ENCODE results near the gene TBCA. TPM values are rescaled to one million over a fixed set of nuclear protein-coding genes. Genes with fewer than 3 reads are reported as not detected.
A peak's percentile ranks its signal among the peaks of the same experiment; 100 is the strongest.

Gene TBCA
- total and polyA plus RNA-seq, 2 experiments from 2014 or later = 245 to 287 TPM

DNA sequence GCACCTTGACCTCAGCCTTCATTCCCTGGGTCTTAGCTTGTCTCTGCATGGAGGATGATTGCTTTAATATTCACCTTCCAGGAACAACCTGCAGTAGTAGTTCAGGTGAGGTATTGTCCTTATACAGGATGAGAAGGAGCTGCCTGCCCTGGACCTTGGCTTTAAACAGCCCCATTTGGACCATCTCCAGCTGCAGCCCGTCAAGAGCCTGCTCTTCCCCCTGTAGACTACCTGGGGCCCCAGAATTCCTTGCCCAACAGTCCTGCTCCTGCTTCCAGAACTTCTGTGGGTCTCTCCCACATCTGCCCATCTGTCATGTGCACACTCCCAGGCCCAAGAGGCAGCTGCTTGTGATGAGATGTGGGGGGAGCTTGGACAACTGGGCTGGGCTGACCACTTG, 125.5 kb downstream of the TBCA start:
- H3K4me3 ChIP-seq = no peak overlapping the region
- TF ChIP-seq, protein P1, sequence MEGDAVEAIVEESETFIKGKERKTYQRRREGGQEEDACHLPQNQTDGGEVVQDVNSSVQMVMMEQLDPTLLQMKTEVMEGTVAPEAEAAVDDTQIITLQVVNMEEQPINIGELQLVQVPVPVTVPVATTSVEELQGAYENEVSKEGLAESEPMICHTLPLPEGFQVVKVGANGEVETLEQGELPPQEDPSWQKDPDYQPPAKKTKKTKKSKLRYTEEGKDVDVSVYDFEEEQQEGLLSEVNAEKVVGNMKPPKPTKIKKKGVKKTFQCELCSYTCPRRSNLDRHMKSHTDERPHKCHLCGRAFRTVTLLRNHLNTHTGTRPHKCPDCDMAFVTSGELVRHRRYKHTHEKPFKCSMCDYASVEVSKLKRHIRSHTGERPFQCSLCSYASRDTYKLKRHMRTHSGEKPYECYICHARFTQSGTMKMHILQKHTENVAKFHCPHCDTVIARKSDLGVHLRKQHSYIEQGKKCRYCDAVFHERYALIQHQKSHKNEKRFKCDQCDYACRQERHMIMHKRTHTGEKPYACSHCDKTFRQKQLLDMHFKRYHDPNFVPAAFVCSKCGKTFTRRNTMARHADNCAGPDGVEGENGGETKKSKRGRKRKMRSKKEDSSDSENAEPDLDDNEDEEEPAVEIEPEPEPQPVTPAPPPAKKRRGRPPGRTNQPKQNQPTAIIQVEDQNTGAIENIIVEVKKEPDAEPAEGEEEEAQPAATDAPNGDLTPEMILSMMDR (IDR thresholded peaks at IDR 0.05; ENCODE audit: low read depth, low read length) = no peak
- DNase-seq (ENCODE audit: low read depth in 1 of 2, low spot score in 1 of 2) = no peak
- H3K36me3 ChIP-seq = no peaks in the 10 kb centered on the region
- H3K4me1 ChIP-seq (ENCODE audit: low read depth) = no peaks in the 10 kb centered on the region
- no peaks in the 10 kb centered on the region for H3K9me3 ChIP-seq (ENCODE audit: low read depth)
- no peak overlapping the region for H3K27ac ChIP-seq
- peaks cover 97% of the 10 kb centered on the region for H3K27me3 ChIP-seq

DNA sequence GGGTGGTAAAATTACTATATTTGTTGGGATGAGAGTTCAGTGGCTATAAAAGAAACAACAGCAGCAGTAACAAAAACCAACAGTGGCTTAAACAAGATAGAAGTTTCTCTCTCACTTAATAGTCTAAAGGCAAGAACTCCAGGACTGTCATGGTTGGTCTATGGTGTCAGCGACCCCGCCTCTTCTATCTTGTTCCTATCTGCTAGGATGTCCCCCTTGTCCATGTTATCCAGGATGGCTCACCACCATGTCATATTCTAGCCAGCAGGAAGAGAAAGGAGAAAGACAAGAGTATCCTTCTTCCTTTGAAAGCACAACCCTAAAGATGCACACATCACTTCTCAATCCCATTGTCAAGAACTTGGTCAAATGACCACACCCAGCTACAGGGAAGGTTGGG, 126.4 kb downstream of the TBCA start:
- H3K9me3 ChIP-seq (ENCODE audit: low read depth) = no peaks in the 10 kb centered on the region
- H3K27me3 ChIP-seq = peaks cover 99% of the 10 kb centered on the region
- H3K4me1 ChIP-seq (ENCODE audit: low read depth) = no peaks in the 10 kb centered on the region
- no peaks in the 10 kb centered on the region for H3K36me3 ChIP-seq
- H3K27ac ChIP-seq = no peak overlapping the region
- DNase-seq (ENCODE audit: low read depth in 1 of 2, low spot score in 1 of 2) = no peak
- H3K4me3 ChIP-seq = no peak overlapping the region
- TF ChIP-seq, protein P1 (IDR thresholded peaks at IDR 0.05; ENCODE audit: low read depth, low read length) = no peak

DNA sequence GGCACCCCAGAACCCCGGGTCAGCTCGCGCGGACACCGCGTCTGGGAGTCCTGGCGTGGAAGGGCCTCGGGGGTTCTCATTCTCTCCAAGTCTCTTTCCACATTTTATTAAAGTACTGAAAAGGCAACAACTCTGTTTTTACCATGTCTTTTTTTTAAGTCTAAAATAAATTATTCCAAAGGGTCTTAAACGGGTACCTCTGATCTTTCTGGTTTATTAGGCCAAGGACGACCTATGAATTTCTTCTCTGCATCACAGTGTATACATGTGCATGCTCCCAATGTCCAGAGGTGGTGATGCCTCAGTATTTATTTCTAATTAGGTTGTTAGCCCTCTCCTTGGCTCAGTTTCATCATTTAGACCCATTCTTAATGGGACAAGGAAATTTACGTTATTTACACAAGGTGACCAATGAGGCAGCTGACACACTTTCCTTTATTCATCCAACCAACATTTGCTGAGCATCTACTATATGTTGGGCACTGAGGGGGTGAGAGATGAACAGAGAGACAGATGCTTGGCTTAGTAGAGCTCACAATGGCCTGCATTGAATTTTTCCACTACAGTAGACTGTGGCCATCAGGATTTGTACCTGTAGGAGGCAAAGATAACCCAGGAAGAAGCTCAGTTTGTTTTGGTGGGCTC, 130.0 kb downstream of the TBCA start:
- Histone ChIP-seq H3K4me1 (ENCODE audit: low read depth) (no peaks in the 10 kb centered on the region), H3K27ac (no peak overlapping the region), H3K27me3 (peaks cover 100% of the 10 kb centered on the region), H3K4me3 (peak overlapping the region; percentile 27), H3K36me3 (no peaks in the 10 kb centered on the region), H3K9me3 (ENCODE audit: low read depth) (no peaks in the 10 kb centered on the region)
- no peak for DNase-seq (ENCODE audit: low read depth in 1 of 2, low spot score in 1 of 2)
- TF ChIP-seq, protein P1 (IDR thresholded peaks at IDR 0.05; ENCODE audit: low read depth, low read length) = no peak

DNA sequence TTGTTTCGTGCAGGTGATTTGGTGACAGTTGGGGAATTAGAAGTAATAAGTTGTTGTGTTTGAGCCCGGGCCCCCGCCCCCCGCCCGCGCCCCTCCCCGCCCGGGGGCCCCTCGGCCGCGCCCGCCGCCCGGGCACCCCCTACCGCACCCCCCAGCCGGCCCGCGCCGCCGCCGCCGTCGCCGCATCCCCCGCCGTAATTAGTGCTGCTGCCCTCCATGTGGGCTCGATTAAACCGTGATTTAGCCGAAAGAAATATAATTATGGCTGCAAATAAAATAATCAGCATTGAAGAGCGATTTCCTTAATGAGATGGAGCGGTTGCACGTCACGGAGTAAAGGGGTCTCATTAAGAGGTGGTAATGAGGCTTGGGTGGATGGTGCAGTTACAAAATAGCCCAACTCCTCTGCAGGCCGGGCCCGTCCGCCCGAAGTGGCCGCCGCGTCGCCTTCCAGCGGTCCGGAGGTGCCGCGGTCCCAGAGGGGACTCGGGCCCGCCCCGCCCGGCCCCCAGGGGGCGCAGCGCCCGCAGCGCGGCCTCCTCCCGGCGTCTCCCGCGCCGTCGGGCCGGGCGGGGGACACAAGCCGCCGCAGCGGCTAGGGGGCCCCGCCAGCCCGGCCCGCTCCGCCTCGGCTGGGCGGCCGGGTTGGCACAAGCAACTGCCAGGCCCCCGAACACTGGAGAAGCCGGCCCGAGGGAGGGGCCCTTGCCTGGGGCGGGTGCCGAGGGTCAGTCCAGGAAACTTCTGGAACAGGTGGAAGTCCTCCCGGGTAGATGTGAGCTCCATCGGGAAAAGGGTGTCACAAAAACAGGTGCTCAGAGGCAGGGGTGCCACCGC, 130.8 kb downstream of the TBCA start:
- no peak overlapping the region for H3K27ac ChIP-seq
- TF ChIP-seq, protein P1 (IDR thresholded peaks at IDR 0.05; ENCODE audit: low read depth, low read length) = peak; percentile 39
- peaks cover 100% of the 10 kb centered on the region for H3K27me3 ChIP-seq
- H3K4me1 ChIP-seq (ENCODE audit: low read depth) = no peaks in the 10 kb centered on the region
- DNase-seq (ENCODE audit: low read depth in 1 of 2, low spot score in 1 of 2) = peak in 1 of 2 donors; percentile 82
- H3K4me3 ChIP-seq = peak overlapping the region; percentile 27
- H3K36me3 ChIP-seq = no peaks in the 10 kb centered on the region
- no peaks in the 10 kb centered on the region for H3K9me3 ChIP-seq (ENCODE audit: low read depth)

DNA sequence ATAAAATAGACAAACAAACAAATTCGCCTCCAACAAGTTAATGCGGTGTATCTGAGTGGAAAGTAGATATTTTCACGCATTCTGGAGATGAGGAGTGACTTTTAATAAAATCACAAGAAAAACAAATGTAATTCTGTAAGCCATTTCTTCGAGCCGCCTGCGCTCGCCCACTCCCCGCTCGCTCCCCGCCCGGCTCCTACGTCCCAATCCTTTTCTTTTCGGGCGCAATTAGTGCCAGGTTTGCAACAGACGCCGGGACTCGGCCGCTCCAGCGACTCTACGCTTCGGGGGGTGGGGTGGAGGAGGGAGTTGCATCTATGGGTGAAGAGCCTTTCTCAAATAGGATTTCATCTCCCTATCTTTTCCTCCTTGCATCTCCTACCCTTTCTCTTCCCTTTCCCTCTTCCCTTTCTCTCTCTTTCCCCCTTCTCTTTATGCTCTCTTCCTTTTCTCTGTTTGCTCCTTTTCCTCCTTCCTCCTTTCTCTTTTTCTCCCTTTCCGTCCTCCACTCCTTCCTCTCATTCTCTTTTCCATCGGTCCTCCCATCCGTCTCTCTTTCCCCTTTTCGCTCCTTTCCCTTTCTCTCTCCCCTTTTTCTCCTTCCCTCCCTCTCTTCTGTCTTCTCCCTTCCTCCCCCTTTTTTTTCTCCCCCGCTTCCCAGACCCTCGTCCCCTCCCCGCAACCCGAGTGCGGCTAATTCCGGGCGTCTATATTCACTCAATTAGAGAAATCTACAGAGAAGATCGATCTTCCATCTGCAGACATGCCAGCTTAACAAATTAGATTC, 131.6 kb downstream of the TBCA start:
- H3K27me3 ChIP-seq = peaks cover 100% of the 10 kb centered on the region
- no peak overlapping the region for H3K4me3 ChIP-seq
- H3K9me3 ChIP-seq (ENCODE audit: low read depth) = no peaks in the 10 kb centered on the region
- no peak overlapping the region for H3K27ac ChIP-seq
- DNase-seq (ENCODE audit: low read depth in 1 of 2, low spot score in 1 of 2) = no peak
- TF ChIP-seq, protein P1 (IDR thresholded peaks at IDR 0.05; ENCODE audit: low read depth, low read length) = no peak
- H3K36me3 ChIP-seq = no peaks in the 10 kb centered on the region
- no peaks in the 10 kb centered on the region for H3K4me1 ChIP-seq (ENCODE audit: low read depth)

Measured in cardiac muscle cell (in vitro differentiated cells and primary cell).